WERI-Rb-1 (cell line): ENCODE measurements around the gene ZDHHC24.

ENCODE experiments used
- DNase-seq: peaks from one replicate; pipeline ENCODE4 v3.0.0-alpha.2; 2020
- H3K27ac ChIP-seq: fragments of 250-450 bp; sonication (Bioruptor Pico); 2 replicates; pipeline ENCODE4 v1.5.1; 2020; ENCODE audit warnings: mild to moderate bottlenecking, moderate library complexity
- H3K27me3 ChIP-seq: fragments of 250-450 bp; sonication (Bioruptor Pico); 2 replicates; pipeline ENCODE4 v1.5.1; 2021; ENCODE audit warnings: mild to moderate bottlenecking, low read depth, moderate library complexity; ENCODE audit not compliant: insufficient read depth, severe bottlenecking
- H3K36me3 ChIP-seq: fragments of 250-450 bp; sonication (Bioruptor Pico); 2 replicates; pipeline ENCODE4 v1.5.1; 2020; ENCODE audit warnings: mild to moderate bottlenecking, moderate library complexity
- H3K4me3 ChIP-seq: 2 replicates; pipeline ENCODE4 v1.5.1; 2011; ENCODE audit warnings: low read depth, mild to moderate bottlenecking, control low read depth, low read length
- H3K9me3 ChIP-seq: fragments of 250-450 bp; sonication (Bioruptor Pico); 2 replicates; pipeline ENCODE4 v1.5.1; 2021; ENCODE audit warnings: mild to moderate bottlenecking, moderate library complexity; ENCODE audit not compliant: severe bottlenecking
- CTCF ChIP-seq: IDR thresholded peaks from 2 replicates; pipeline ENCODE4 v1.5.1; 2011; ENCODE audit warnings: low read depth, mild to moderate bottlenecking, control low read depth, inconsistent platforms, low read length

Gene ZDHHC24

GRCh38 chr11:66562907-66563583 is 17.2 kb upstream of the ZDHHC24 start:
- peaks cover 41% of the 10 kb centered on the region for H3K36me3 ChIP-seq
- TF ChIP-seq CTCF, result no peak
- no peak overlapping the region for H3K4me3 ChIP-seq
- no peak overlapping the region for H3K27ac ChIP-seq
- H3K9me3 ChIP-seq, result no peaks in the 10 kb centered on the region
- DNase-seq, result no peak
- no peaks in the 10 kb centered on the region for H3K27me3 ChIP-seq

DNA sequence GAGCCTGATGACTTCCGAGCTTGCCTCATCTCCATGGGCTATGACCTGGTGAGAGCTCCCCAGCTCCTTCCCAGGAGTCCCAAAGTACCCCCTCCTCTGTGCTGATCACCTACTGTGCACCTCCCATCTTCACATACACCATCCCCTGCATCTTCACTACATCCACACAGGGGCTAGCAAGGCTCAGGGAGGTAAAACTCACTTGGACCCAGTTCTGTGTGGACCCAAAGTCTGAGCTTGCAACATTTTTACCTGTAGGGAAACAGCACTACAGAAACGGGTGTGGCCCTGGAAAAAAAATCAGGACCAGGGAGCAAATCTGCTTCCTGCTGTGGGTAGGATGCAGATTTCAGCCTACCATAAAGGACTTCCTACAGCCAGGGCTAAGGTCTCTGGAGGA is 16.4 kb upstream of the ZDHHC24 start:
- TF ChIP-seq CTCF, result no peak
- H3K27ac ChIP-seq, result peak overlapping the region; percentile 66
- no peaks in the 10 kb centered on the region for H3K27me3 ChIP-seq
- no peak overlapping the region for H3K4me3 ChIP-seq
- H3K9me3 ChIP-seq, result no peaks in the 10 kb centered on the region
- no peak for DNase-seq
- H3K36me3 ChIP-seq, result peaks cover 41% of the 10 kb centered on the region

- H3K27me3 ChIP-seq, result no peaks in the 10 kb centered on the region
- TF ChIP-seq CTCF, result no peak
- no peaks in the 10 kb centered on the region for H3K9me3 ChIP-seq
- peaks cover 37% of the 10 kb centered on the region for H3K36me3 ChIP-seq
- no peak for DNase-seq
- no peak overlapping the region for H3K4me3 ChIP-seq
- H3K27ac ChIP-seq, result peak overlapping the region; percentile 66
Measured at GRCh38 chr11:66561975-66562248, 16.1 kb upstream of the ZDHHC24 start.

DNA sequence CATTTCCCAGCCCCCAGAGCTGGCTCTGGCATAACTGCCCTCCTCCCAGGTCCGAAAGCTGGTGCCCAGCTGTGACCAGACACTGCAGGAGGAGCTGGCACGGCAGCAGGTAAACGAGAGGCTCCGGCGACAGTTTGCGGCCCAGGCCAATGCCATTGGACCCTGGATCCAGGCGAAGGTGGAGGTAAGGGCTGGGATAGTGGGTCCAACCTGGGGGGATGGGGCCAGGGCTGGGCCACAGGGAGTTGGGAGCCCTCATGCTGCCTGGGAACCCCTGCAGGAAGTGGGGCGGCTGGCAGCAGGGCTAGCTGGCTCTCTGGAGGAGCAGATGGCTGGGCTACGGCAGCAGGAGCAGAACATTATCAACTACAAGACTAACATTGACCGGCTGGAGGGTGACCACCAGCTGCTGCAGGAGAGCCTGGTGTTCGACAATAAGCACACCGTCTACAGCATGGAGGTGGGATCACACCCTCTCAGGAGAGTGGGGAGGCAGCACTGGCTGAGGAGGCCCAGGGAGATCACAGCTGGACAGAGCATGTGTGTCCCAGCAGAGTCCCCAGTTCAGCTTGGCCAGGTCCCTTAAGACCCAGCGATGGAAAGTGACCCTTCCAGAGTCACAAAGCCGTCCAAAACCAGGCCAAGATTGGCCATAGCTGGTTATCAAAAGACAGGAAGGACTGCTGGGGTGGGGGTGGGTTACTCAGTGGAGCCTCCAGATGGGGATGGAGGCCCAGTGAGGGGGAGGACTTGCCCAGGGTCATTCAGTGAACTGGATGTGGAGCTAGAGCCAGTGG is 15.5 kb upstream of the ZDHHC24 start:
- H3K27me3 ChIP-seq, result no peaks in the 10 kb centered on the region
- H3K4me3 ChIP-seq, result no peak overlapping the region
- 0 out of 2 replicates have a peak, but pooled peaks have one; percentile 9 for TF ChIP-seq CTCF
- H3K9me3 ChIP-seq, result no peaks in the 10 kb centered on the region
- peak overlapping the region; percentile 66 for H3K27ac ChIP-seq
- DNase-seq, result peak; percentile 71
- peaks cover 35% of the 10 kb centered on the region for H3K36me3 ChIP-seq

DNA sequence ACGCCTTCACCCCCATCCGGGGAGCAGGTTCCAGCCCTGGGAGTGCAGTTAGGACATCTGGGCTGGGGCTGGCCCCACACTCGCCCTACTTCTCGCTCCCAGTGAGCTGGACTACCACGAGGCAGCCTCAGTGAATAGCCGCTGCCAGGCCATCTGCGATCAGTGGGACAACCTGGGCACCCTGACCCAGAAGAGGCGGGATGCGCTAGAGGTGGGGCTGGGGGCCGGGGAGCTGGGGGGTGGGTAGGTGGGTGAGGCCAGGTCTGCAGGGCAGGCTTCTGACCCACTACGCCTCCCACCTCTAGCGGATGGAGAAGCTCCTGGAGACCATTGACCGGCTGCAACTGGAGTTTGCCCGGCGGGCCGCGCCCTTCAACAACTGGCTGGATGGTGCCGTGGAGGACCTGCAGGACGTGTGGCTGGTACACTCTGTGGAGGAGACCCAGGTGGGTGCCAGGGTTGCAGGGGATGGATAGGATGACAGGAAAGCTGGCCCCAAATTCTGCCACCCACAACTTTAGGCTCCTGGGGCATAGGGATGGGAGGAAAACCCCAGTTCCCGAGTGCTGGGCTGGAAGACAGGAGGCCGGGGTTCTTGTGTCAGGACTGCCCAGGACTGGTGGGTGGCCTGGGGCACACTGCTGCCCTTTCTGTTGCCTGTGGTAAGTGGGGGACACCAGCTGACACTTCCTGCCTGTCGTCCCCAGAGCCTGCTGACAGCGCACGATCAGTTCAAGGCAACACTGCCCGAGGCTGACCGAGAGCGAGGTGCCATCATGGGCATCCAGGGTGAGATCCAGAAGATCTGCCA is 14.2 kb upstream of the ZDHHC24 start:
- Histone ChIP-seq H3K4me3 (no peak overlapping the region), H3K9me3 (no peaks in the 10 kb centered on the region), H3K27ac (no peak overlapping the region), H3K36me3 (peaks cover 24% of the 10 kb centered on the region), H3K27me3 (no peaks in the 10 kb centered on the region)
- DNase-seq, result no peak
- no peak for TF ChIP-seq CTCF
